NB4 (cell line): ENCODE measurements around the gene C4BPA.

Source experiments
- DNase-seq: peaks from one replicate; pipeline ENCODE4 v3.0.0; 2010; ENCODE audit warnings: low read depth
- H3K4me3 ChIP-seq: one replicate; pipeline ENCODE4 v1.5.1; 2011; ENCODE audit warnings: mild to moderate bottlenecking, low read depth, low read length, moderate library complexity
- CTCF ChIP-seq: IDR thresholded peaks from one replicate; pipeline ENCODE4 v1.5.1; 2012; ENCODE audit warnings: low read depth, low read length
- MAX ChIP-seq: IDR thresholded peaks from 2 replicates; pipeline ENCODE4 v1.6.1; 2011; ENCODE audit warnings: low read depth, low read length
- MYC ChIP-seq: IDR thresholded peaks from 2 replicates; pipeline ENCODE4 v1.6.1; 2011; ENCODE audit warnings: low read depth, low read length
- POLR2A ChIP-seq: IDR thresholded peaks from 2 replicates; pipeline ENCODE4 v1.6.1; 2011; ENCODE audit warnings: mild to moderate bottlenecking; ENCODE audit not compliant: insufficient read length; ENCODE audit errors: extremely low read depth

Gene C4BPA

GRCh38 chr1:207181847-207182246 lies 77.8 kb downstream of the C4BPA start:
- DNase-seq, result peak; percentile 2
- H3K4me3 ChIP-seq, result no peak overlapping the region
- TF ChIP-seq CTCF (no peak), POLR2A (no peak), MYC (no peak), MAX (no peak)

GRCh38 chr1:207186503-207186902 lies 82.5 kb downstream of the C4BPA start:
- H3K4me3 ChIP-seq, result no peak overlapping the region
- DNase-seq, result no peak
- TF ChIP-seq MYC (no peak), POLR2A (no peak), CTCF (no peak), MAX (no peak)

GRCh38 chr1:207188901-207189300 lies 84.9 kb downstream of the C4BPA start:
- TF ChIP-seq POLR2A, result no peak
- no peak for TF ChIP-seq MYC
- TF ChIP-seq MAX, result no peak
- TF ChIP-seq CTCF, result no peak
- H3K4me3 ChIP-seq, result no peak overlapping the region
- no peak for DNase-seq

GRCh38 chr1:207191061-207191460 lies 87.0 kb downstream of the C4BPA start:
- no peak overlapping the region for H3K4me3 ChIP-seq
- DNase-seq, result no peak
- TF ChIP-seq POLR2A (no peak), MAX (no peak), MYC (no peak), CTCF (no peak)

GRCh38 chr1:207191776-207192175 lies 87.7 kb downstream of the C4BPA start:
- TF ChIP-seq CTCF (no peak), MAX (no peak), POLR2A (no peak), MYC (no peak)

GRCh38 chr1:207194197-207194596 lies 90.2 kb downstream of the C4BPA start:
- TF ChIP-seq MAX (no peak), CTCF (no peak), POLR2A (no peak), MYC (no peak)
- H3K4me3 ChIP-seq, result no peak overlapping the region
- no peak for DNase-seq

More at GRCh38 chr1:207191776-207192175, 87.7 kb downstream of the C4BPA start:
- no peak for DNase-seq
- no peak overlapping the region for H3K4me3 ChIP-seq
